ENCODE results near the gene ARV1.

DNA sequence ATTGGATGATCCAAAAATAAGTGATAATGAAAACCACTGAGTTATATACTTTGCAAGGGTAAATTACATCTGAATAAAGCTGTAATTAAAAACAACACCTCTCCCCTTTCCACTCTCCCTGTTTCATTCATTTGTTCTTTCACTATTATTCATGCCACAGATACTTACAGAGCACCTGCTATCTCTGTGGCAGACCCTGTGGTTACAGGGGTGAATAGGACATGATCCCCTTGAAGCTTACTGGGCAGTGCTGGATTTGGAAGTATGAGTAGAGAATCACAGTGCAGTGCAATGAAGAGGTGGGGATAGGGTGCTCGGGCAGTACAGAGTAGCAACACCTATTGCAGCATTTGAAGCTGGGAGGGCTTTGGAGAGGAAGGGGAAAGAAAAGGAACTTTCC is 21.7 kb downstream of the ARV1 start:
- TF ChIP-seq, protein P1, sequence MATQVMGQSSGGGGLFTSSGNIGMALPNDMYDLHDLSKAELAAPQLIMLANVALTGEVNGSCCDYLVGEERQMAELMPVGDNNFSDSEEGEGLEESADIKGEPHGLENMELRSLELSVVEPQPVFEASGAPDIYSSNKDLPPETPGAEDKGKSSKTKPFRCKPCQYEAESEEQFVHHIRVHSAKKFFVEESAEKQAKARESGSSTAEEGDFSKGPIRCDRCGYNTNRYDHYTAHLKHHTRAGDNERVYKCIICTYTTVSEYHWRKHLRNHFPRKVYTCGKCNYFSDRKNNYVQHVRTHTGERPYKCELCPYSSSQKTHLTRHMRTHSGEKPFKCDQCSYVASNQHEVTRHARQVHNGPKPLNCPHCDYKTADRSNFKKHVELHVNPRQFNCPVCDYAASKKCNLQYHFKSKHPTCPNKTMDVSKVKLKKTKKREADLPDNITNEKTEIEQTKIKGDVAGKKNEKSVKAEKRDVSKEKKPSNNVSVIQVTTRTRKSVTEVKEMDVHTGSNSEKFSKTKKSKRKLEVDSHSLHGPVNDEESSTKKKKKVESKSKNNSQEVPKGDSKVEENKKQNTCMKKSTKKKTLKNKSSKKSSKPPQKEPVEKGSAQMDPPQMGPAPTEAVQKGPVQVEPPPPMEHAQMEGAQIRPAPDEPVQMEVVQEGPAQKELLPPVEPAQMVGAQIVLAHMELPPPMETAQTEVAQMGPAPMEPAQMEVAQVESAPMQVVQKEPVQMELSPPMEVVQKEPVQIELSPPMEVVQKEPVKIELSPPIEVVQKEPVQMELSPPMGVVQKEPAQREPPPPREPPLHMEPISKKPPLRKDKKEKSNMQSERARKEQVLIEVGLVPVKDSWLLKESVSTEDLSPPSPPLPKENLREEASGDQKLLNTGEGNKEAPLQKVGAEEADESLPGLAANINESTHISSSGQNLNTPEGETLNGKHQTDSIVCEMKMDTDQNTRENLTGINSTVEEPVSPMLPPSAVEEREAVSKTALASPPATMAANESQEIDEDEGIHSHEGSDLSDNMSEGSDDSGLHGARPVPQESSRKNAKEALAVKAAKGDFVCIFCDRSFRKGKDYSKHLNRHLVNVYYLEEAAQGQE (IDR thresholded peaks at IDR 0.05; ENCODE audit: low read depth) = no peak
- TF ChIP-seq, protein P2, sequence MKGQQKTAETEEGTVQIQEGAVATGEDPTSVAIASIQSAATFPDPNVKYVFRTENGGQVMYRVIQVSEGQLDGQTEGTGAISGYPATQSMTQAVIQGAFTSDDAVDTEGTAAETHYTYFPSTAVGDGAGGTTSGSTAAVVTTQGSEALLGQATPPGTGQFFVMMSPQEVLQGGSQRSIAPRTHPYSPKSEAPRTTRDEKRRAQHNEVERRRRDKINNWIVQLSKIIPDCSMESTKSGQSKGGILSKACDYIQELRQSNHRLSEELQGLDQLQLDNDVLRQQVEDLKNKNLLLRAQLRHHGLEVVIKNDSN (IDR thresholded peaks at IDR 0.05) = no peak
